GM12878 (cell line): Measurements from ENCODE around the gene BCAS3. TPM values are rescaled to one million over a fixed set of nuclear protein-coding genes. Genes with fewer than 3 reads are reported as not detected.

Source experiments
- CHD2 ChIP-seq: IDR thresholded peaks from 2 replicates; pipeline ENCODE4 v1.6.1; 2011; ENCODE audit warnings: low read depth, low read length, improper control_type of control experiment, borderline replicate concordance
- EP300 ChIP-seq, 2 experiments: fragments of 150-350 bp in 1 of 2; IDR thresholded peaks; 2 replicates each; pipeline ENCODE4 v1.6.1; 2011 to 2012; ENCODE audit warnings: low read depth in 2 of 2, low read length in 2 of 2, borderline replicate concordance in 1 of 2, improper control_type of control experiment in 1 of 2, inconsistent platforms in 1 of 2; ENCODE audit not compliant: control insufficient read depth in 1 of 2
- GATAD2B ChIP-seq: fragments of 450-650 bp; conservative IDR thresholded peaks from 2 replicates; pipeline ENCODE4 v1.6.1; 2017; ENCODE audit warnings: low read depth, mild to moderate bottlenecking, moderate library complexity
- IRF4 ChIP-seq: IDR thresholded peaks from 2 replicates; pipeline ENCODE4 v1.6.1; 2011; ENCODE audit warnings: low read depth, low read length
- KAT2A ChIP-seq: conservative IDR thresholded peaks from 2 replicates; pipeline ENCODE4 v1.6.1; 2011; ENCODE audit warnings: low read depth, low read length; ENCODE audit not compliant: control insufficient read depth
- MEF2A ChIP-seq: IDR thresholded peaks from 2 replicates; pipeline ENCODE4 v1.6.1; 2011; ENCODE audit warnings: low read depth, mild to moderate bottlenecking, low read length, moderate library complexity; ENCODE audit not compliant: insufficient read depth
- NFXL1 ChIP-seq: fragments of 450-650 bp; IDR thresholded peaks from 2 replicates; pipeline ENCODE4 v1.6.1; 2017; ENCODE audit warnings: antibody characterized with exemption, mild to moderate bottlenecking, borderline replicate concordance
- POLR2AphosphoS2 ChIP-seq: IDR thresholded peaks from 2 replicates; pipeline ENCODE4 v1.6.1; 2011; ENCODE audit warnings: low read depth, mild to moderate bottlenecking, low read length, improper control_type of control experiment, moderate library complexity
- SP1 ChIP-seq: IDR thresholded peaks from one replicate; pipeline ENCODE4 v1.6.1; 2011; ENCODE audit warnings: low read depth, low read length
- ZNF274 ChIP-seq: IDR thresholded peaks from one replicate; pipeline ENCODE4 v1.8.0; 2011; ENCODE audit not compliant: insufficient read length, insufficient read depth
- polyA plus RNA-seq, 11 experiments: library from polyadenylated mRNA; depleted of rRNA in 4 of 11; unstranded in 6 of 11; stranded (reverse) in 5 of 11; fragments of >200 nt; fragmentation: Nextera tagmentation in 4 of 11; fragmentation: Illumina TruSeq in 1 of 11; extraction: Ambion mirVana in 4 of 11; extraction: Trizol in 1 of 11; gene quantifications; 1 replicate in 1 of 11; 2 replicates in 10 of 11; pipeline versions ENCODE4 v1.2.1 to v1.2.3, GENCODE V29; 2011 to 2016; ENCODE audit warnings: inconsistent platforms in 2 of 11, missing spikeins in 2 of 11, low read depth in 1 of 11
- total RNA-seq, 4 experiments: library from RNA; depleted of rRNA in 3 of 4; stranded (reverse); fragments of >200 nt in 3 of 4; fragmentation: Illumina TruSeq in 1 of 4; extraction: Trizol in 1 of 4; gene quantifications; 2 replicates each; pipeline versions ENCODE4 v1.2.1 to v1.2.3, GENCODE V29; 2013 to 2021
- TF ChIP-seq, protein P1 (sequence below): fragments of 450-650 bp; IDR thresholded peaks from 2 replicates; pipeline ENCODE4 v1.6.1; 2018; ENCODE audit warnings: borderline replicate concordance, mild to moderate bottlenecking; ENCODE audit not compliant: partially characterized antibody
- TF ChIP-seq, protein P2 (sequence below): IDR thresholded peaks from 2 replicates; pipeline ENCODE4 v1.6.1; 2012; ENCODE audit warnings: mild to moderate bottlenecking, low read depth, low read length
- TF ChIP-seq, protein P3 (sequence below): fragments of 450-650 bp; IDR thresholded peaks from 2 replicates; pipeline ENCODE4 v1.6.1; 2017; ENCODE audit warnings: mild to moderate bottlenecking, moderate library complexity
- TF ChIP-seq, protein P4 (sequence below): fragments of 450-650 bp; IDR thresholded peaks from 2 replicates; pipeline ENCODE4 v1.6.1; 2014; ENCODE audit warnings: mild to moderate bottlenecking
- TF ChIP-seq, protein P5 (sequence below): IDR thresholded peaks from 2 replicates; pipeline ENCODE4 v1.6.1; 2012; ENCODE audit warnings: low read length, inconsistent platforms

BCAS3 gene
- total and polyA plus RNA-seq, 10 of the 15 experiments (the other 5 are each of a cell fraction or from before 2014, with no cell fraction given), result 2.1 to 11.0 (median 6.6) TPM

DNA sequence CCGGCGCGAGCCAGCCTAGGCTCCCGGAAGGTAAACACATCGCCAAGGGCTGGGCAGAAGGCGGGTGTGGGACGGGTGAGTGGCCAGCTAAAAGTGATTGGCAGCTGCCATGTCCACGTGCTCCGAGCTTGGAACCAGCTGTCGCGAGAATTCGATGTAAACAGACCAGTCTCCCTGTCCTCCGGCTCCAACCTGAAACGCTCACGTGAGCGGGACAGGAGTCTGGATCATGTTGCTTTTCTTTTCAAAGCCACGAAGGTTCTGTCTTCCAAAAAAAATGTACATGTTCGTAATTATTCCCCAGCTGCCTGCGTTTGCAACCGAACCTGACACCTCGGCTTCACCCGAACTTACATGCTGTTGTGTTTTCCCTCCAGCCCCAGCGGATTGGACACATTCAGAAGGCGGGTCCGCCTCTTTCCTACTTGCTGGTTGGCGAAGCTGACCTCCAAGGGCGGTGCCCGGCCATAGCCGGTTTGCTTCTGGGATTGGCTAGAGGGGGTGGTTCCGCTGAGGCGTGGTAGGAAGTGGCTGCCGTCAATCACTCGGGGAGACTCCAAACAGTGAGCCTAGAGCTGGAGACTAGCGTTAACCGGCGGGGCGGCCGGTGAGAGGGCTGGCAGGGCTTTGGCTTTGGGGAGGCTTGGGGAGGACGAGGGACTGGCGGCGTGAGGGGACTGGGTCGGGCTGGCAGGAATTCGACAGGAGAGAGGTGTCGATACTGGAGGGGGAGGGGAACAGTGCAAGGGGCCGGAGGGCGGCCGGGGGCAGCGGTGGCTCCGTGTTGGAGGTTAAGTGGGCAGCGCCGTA lies at the start of gene BCAS3 (continued):
- TF ChIP-seq KAT2A, result no peak
- TF ChIP-seq, protein P1, sequence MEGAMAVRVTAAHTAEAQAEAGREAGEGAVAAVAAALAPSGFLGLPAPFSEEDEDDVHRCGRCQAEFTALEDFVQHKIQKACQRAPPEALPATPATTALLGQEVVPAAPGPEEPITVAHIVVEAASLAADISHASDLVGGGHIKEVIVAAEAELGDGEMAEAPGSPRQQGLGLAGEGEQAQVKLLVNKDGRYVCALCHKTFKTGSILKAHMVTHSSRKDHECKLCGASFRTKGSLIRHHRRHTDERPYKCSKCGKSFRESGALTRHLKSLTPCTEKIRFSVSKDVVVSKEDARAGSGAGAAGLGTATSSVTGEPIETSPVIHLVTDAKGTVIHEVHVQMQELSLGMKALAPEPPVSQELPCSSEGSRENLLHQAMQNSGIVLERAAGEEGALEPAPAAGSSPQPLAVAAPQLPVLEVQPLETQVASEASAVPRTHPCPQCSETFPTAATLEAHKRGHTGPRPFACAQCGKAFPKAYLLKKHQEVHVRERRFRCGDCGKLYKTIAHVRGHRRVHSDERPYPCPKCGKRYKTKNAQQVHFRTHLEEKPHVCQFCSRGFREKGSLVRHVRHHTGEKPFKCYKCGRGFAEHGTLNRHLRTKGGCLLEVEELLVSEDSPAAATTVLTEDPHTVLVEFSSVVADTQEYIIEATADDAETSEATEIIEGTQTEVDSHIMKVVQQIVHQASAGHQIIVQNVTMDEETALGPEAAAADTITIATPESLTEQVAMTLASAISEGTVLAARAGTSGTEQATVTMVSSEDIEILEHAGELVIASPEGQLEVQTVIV, result peak; percentile 17
- no peak for TF ChIP-seq MEF2A
- TF ChIP-seq, protein P2, sequence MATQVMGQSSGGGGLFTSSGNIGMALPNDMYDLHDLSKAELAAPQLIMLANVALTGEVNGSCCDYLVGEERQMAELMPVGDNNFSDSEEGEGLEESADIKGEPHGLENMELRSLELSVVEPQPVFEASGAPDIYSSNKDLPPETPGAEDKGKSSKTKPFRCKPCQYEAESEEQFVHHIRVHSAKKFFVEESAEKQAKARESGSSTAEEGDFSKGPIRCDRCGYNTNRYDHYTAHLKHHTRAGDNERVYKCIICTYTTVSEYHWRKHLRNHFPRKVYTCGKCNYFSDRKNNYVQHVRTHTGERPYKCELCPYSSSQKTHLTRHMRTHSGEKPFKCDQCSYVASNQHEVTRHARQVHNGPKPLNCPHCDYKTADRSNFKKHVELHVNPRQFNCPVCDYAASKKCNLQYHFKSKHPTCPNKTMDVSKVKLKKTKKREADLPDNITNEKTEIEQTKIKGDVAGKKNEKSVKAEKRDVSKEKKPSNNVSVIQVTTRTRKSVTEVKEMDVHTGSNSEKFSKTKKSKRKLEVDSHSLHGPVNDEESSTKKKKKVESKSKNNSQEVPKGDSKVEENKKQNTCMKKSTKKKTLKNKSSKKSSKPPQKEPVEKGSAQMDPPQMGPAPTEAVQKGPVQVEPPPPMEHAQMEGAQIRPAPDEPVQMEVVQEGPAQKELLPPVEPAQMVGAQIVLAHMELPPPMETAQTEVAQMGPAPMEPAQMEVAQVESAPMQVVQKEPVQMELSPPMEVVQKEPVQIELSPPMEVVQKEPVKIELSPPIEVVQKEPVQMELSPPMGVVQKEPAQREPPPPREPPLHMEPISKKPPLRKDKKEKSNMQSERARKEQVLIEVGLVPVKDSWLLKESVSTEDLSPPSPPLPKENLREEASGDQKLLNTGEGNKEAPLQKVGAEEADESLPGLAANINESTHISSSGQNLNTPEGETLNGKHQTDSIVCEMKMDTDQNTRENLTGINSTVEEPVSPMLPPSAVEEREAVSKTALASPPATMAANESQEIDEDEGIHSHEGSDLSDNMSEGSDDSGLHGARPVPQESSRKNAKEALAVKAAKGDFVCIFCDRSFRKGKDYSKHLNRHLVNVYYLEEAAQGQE, result no peak
- TF ChIP-seq, protein P3, sequence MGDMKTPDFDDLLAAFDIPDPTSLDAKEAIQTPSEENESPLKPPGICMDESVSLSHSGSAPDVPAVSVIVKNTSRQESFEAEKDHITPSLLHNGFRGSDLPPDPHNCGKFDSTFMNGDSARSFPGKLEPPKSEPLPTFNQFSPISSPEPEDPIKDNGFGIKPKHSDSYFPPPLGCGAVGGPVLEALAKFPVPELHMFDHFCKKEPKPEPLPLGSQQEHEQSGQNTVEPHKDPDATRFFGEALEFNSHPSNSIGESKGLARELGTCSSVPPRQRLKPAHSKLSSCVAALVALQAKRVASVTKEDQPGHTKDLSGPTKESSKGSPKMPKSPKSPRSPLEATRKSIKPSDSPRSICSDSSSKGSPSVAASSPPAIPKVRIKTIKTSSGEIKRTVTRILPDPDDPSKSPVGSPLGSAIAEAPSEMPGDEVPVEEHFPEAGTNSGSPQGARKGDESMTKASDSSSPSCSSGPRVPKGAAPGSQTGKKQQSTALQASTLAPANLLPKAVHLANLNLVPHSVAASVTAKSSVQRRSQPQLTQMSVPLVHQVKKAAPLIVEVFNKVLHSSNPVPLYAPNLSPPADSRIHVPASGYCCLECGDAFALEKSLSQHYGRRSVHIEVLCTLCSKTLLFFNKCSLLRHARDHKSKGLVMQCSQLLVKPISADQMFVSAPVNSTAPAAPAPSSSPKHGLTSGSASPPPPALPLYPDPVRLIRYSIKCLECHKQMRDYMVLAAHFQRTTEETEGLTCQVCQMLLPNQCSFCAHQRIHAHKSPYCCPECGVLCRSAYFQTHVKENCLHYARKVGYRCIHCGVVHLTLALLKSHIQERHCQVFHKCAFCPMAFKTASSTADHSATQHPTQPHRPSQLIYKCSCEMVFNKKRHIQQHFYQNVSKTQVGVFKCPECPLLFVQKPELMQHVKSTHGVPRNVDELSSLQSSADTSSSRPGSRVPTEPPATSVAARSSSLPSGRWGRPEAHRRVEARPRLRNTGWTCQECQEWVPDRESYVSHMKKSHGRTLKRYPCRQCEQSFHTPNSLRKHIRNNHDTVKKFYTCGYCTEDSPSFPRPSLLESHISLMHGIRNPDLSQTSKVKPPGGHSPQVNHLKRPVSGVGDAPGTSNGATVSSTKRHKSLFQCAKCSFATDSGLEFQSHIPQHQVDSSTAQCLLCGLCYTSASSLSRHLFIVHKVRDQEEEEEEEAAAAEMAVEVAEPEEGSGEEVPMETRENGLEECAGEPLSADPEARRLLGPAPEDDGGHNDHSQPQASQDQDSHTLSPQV, result peak; percentile 98
- TF ChIP-seq, protein P4, sequence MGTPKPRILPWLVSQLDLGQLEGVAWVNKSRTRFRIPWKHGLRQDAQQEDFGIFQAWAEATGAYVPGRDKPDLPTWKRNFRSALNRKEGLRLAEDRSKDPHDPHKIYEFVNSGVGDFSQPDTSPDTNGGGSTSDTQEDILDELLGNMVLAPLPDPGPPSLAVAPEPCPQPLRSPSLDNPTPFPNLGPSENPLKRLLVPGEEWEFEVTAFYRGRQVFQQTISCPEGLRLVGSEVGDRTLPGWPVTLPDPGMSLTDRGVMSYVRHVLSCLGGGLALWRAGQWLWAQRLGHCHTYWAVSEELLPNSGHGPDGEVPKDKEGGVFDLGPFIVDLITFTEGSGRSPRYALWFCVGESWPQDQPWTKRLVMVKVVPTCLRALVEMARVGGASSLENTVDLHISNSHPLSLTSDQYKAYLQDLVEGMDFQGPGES, result peak; percentile 96
- TF ChIP-seq, protein P5, sequence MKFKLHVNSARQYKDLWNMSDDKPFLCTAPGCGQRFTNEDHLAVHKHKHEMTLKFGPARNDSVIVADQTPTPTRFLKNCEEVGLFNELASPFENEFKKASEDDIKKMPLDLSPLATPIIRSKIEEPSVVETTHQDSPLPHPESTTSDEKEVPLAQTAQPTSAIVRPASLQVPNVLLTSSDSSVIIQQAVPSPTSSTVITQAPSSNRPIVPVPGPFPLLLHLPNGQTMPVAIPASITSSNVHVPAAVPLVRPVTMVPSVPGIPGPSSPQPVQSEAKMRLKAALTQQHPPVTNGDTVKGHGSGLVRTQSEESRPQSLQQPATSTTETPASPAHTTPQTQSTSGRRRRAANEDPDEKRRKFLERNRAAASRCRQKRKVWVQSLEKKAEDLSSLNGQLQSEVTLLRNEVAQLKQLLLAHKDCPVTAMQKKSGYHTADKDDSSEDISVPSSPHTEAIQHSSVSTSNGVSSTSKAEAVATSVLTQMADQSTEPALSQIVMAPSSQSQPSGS, result no peak
- no peak for TF ChIP-seq ZNF274
- peak; percentile 98 for TF ChIP-seq CHD2
- TF ChIP-seq GATAD2B, result no peak
- no peak for TF ChIP-seq POLR2AphosphoS2
- TF ChIP-seq IRF4, result no peak
- TF ChIP-seq SP1, result peak; percentile 98
- no peak for TF ChIP-seq EP300 (IDR thresholded peaks at IDR 0.05; ENCODE audit: borderline replicate concordance in 1 of 2, control insufficient read depth in 1 of 2, low read depth in 2 of 2, low read length in 2 of 2)
- TF ChIP-seq NFXL1, result peak; percentile 64; the same call in 1 of the 2 replicates
